Islet precursor cell (in vitro differentiated cells): ENCODE data around the gene KIF4A.

Experiments
- DNase-seq: peaks from one replicate; pipeline ENCODE4 v3.0.0-alpha.2; 2018

The KIF4A gene

GRCh38 chrX:70444326-70444945 lies 154.5 kb downstream of the KIF4A start, which contains the start of gene DLG3:
DLG3 (plus strand) TSS chrX:70444835; CDS start chrX:70445202, 367 bp downstream.
- peak; percentile 73 for DNase-seq

- no peak for DNase-seq
Observed at GRCh38 chrX:70444946-70445656, 155.2 kb downstream of the KIF4A start.

- no peak for DNase-seq
Observed at GRCh38 chrX:70445951-70446350, 156.0 kb downstream of the KIF4A start.

GRCh38 chrX:70446380-70447350 lies 156.8 kb downstream of the KIF4A start:
- DNase-seq: no peak

- no peak for DNase-seq
Observed at GRCh38 chrX:70449457-70449966, 159.6 kb downstream of the KIF4A start.

- peak; percentile 64 for DNase-seq
Observed at GRCh38 chrX:70452143-70452733, 162.3 kb downstream of the KIF4A start.

- DNase-seq: no peak
Observed at GRCh38 chrX:70453024-70453618, 163.2 kb downstream of the KIF4A start.

- DNase-seq: peak; percentile 97
Observed at GRCh38 chrX:70454441-70455365, 164.8 kb downstream of the KIF4A start.

GRCh38 chrX:70455366-70456202 lies 165.7 kb downstream of the KIF4A start:
- no peak for DNase-seq

GRCh38 chrX:70456256-70456655 lies 166.4 kb downstream of the KIF4A start:
- no peak for DNase-seq

GRCh38 chrX:70461026-70461425 lies 171.1 kb downstream of the KIF4A start:
- DNase-seq: no peak

GRCh38 chrX:70464051-70464450 lies 174.1 kb downstream of the KIF4A start:
- no peak for DNase-seq

GRCh38 chrX:70466968-70467367 lies 177.1 kb downstream of the KIF4A start:
- no peak for DNase-seq

- no peak for DNase-seq
Observed at GRCh38 chrX:70468709-70469108, 178.8 kb downstream of the KIF4A start.
